ENCODE results near the gene ZNF211.
A peak's percentile ranks its signal among the peaks of the same experiment; 100 is the strongest.

Gene ZNF211

GRCh38 chr19:57656346-57656745, 23.4 kb downstream of the ZNF211 start:
- no peak for DNase-seq

DNA sequence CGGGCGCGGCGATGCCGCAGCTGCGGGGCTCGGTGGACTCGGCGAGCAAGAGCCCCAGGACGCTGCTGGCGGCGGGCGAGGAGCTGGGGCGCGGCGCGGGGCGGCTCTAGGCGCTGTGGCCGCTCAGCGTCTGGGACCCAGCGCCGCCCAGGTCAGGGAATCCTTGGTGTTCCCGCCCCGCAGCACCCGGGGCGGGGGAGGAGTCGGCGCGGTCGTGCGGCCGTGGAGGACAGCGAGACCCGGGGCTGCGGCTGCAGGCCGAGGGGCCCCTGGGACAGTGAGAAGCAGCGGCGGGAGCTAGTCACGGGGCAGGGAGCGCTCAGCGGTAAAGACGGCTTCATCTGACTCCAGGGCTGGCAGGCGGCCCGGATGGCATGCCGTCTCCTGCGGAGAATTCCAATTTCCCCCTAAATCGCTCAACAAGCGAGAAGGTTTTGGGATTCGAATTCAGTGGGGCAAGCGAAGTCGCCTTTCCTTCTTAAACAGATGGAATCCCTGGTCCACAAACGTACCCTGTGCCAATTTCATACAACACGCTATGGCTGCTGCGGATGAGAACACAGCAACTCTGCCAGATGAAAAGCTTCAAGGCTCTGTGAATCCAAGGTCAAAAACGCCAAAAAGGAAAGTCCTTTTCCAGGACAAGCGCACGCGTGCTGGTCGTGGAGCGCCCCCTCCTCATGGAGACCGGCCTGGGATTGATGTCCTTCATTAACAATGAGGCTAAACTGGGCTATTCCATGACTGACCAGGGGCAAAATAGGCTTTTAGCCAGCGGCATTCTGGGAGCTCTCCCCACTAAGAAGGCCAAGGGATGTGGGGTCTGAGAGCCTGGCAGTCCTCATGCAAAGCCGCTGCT, 31.5 kb downstream of the ZNF211 start:
- DNase-seq, result peak in 1 of 2 donors; percentile 0

DNA sequence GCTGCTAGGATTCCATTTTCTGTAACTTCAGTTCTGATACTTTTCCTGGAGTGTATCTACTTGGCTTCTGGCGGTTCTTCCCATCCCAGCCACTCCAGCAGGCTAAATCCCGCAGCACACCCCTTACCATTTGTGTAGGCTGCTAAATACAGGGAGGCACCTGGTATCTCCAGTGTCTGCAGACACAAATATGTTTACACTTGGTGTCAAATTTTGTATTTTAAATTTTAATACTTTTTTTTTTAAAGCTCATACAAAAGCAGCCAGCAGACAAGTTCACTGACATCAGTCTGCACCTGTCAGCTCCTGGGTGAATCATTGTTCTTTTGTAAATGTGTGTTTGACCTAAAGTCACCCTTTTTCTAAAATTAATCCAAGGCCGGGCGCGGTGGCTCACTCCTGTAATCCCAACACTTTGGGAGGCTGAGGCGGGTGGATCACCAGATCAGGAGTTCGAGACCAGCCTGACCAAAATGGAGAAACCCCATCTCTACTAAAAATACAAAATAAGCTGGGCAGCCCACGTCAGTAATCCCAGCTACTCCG, 32.4 kb downstream of the ZNF211 start:
- no peak for DNase-seq

DNA sequence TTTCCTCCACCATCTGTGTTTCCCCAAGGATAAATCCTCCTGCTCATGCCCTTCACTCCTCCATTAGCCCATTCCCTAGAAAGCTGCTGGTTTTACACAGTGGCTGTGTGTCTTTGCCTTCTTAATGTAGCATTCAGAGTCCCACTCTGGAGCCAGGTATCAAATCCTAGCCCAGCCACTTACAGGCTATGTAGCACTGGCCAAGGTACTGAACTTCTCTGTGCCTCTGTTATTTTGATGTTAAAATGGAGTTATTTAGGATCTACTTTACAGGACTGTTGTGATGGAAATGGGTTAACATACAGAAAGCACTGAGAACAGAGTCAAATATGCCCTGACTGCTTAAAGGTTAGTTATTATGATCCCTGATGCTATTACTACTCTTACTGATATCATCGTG, 34.3 kb downstream of the ZNF211 start:
- no peak for DNase-seq

- no peak for DNase-seq
Measured at GRCh38 chr19:57668635-57669034, 35.7 kb downstream of the ZNF211 start, which contains the start of gene ZSCAN4. ZSCAN4 (plus strand) TSS chr19:57668935; CDS start chr19:57676146, 7,211 bp downstream.

GRCh38 chr19:57671124-57671895, 38.3 kb downstream of the ZNF211 start:
- no peak for DNase-seq

- no peak for DNase-seq
Measured at GRCh38 chr19:57672466-57672865, 39.5 kb downstream of the ZNF211 start.

DNA sequence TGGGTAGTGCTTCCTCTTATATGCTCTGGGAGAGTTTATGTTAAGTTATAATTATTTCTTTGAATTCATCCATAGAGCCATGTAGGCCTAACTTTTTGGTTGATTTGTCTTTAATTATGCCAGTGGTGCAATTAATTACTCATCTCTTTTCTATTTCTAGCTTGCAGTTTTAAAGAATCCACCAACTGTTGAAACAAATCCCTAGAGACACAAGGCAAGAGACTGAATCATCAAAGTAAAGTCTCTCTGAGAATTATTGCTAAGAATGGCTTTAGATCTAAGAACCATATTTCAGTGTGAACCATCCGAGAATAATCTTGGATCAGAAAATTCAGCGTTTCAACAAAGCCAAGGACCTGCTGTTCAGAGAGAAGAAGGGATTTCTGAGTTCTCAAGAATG, 42.9 kb downstream of the ZNF211 start:
- no peak for DNase-seq

GRCh38 chr19:57682226-57682766, 49.3 kb downstream of the ZNF211 start:
- no peak for DNase-seq

DNA sequence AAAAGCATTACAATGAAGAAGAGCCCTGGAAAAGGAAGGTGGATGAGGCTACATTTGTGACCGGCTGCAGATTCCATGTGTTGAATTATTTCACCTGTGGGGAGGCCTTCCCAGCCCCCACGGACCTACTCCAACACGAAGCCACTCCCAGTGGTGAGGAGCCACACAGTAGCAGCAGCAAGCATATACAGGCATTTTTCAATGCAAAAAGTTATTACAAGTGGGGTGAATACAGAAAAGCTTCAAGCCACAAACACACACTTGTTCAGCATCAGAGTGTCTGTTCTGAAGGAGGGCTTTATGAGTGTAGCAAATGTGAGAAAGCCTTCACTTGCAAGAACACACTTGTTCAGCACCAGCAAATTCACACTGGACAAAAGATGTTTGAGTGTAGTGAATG, 53.8 kb downstream of the ZNF211 start:
- DNase-seq, result no peak

- no peak for DNase-seq
Measured at GRCh38 chr19:57687363-57688010, 54.5 kb downstream of the ZNF211 start.

- no peak for DNase-seq
Measured at GRCh38 chr19:57688011-57688763, 55.2 kb downstream of the ZNF211 start.

DNA sequence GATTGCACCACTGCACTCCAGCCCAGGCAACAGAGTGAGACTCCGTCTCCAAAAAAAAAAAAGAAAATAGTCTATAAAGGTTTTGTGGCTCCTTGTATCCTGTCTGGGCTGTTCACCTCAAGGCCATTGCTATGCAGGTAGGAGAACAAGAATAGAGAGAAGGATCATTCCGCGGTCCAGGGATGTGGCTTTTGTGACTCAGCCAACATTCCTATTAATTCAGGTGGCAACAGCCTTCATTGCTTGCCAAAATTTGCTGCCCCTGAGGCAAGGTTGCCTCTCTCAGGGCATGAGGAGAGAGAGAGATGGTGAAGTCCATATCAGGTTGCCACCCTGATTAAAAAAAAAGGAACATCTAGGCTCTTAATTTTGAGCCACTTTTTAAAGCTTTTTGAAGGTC, 56.8 kb downstream of the ZNF211 start:
- DNase-seq, result no peak
